Spleen (tissue), 7 donors: ENCODE results near the gene A4GNT.

Experiments used
- POLR2A ChIP-seq, 3 donors: fragments of 450-650 bp; IDR thresholded peaks; one replicate each; pipeline ENCODE4 v1.5.1; 2017; ENCODE audit warnings: antibody characterized with exemption in 3 of 3, mild to moderate bottlenecking in 1 of 3
- POLR2AphosphoS5 ChIP-seq, 3 donors: sonication (generic); formaldehyde crosslinking; IDR thresholded peaks; one replicate each; pipeline ENCODE4 v1.5.1; 2017; ENCODE audit warnings: antibody characterized with exemption in 3 of 3
- TF ChIP-seq, protein P1 (sequence below), 11 experiments: fragments of 200-600 bp in 7 of 11; fragments of 450-650 bp in 4 of 11; sonication (generic) in 4 of 11; IDR thresholded peaks in 8 of 11; conservative IDR thresholded peaks in 3 of 11; 1 replicate in 7 of 11; 2 replicates in 4 of 11; pipeline versions ENCODE4 v1.4.0 to v1.8.0; 2016 to 2021; ENCODE audit warnings: antibody characterized with exemption in 11 of 11, inconsistent platforms in 4 of 11, mild to moderate bottlenecking in 1 of 11
- donor health status: DM: no; HTN: no; CAD: no; lungs with moderate emphysema.
- donor health status: DM: no; HTN: no; CAD: no.
- donor health status: DM: no; HTN: no; CAD: no.

DNA sequence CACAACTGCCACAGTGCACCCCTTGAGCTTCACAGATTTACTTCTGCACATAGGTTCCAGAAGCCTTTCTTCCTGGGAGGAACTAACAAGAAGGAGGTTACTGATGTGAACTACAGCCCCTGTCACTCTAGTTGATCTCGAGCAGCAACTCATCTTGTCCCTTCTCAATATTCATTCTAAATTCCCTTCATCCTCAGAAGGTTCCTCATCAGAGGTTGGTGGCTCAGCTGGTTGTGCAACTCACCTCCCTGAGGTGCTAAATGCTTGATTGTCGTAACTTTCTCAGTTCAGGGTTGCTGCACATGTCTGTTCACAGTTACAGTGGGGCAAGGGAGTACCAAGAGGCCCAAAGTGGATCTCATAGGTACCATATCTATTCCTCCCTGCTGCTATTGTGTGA is 5.7 kb upstream of the A4GNT start:
- TF ChIP-seq, protein P1, sequence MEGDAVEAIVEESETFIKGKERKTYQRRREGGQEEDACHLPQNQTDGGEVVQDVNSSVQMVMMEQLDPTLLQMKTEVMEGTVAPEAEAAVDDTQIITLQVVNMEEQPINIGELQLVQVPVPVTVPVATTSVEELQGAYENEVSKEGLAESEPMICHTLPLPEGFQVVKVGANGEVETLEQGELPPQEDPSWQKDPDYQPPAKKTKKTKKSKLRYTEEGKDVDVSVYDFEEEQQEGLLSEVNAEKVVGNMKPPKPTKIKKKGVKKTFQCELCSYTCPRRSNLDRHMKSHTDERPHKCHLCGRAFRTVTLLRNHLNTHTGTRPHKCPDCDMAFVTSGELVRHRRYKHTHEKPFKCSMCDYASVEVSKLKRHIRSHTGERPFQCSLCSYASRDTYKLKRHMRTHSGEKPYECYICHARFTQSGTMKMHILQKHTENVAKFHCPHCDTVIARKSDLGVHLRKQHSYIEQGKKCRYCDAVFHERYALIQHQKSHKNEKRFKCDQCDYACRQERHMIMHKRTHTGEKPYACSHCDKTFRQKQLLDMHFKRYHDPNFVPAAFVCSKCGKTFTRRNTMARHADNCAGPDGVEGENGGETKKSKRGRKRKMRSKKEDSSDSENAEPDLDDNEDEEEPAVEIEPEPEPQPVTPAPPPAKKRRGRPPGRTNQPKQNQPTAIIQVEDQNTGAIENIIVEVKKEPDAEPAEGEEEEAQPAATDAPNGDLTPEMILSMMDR (IDR thresholded peaks at IDR 0.05 in 8 of 11, conservative IDR thresholded peaks at IDR 0.05 in 3 of 11) = no peak
- TF ChIP-seq POLR2AphosphoS5 (IDR thresholded peaks at IDR 0.05) = no peak
- TF ChIP-seq POLR2A (IDR thresholded peaks at IDR 0.05) = no peak
